C4-2B (cell line): ENCODE measurements around the gene NLGN1.

Source experiments
- H3K27ac ChIP-seq: fragments of 450-650 bp; 2 replicates; pipeline ENCODE4 v1.5.1; 2017
- CTCF ChIP-seq: fragments of 450-650 bp; conservative IDR thresholded peaks from 2 replicates; pipeline ENCODE4 v1.5.1; 2017; ENCODE audit warnings: mild to moderate bottlenecking
- ZFX ChIP-seq: fragments of 450-650 bp; IDR thresholded peaks from 2 replicates; pipeline ENCODE4 v1.6.1; 2017

Gene NLGN1

GRCh38 chr3:174051191-174051590 lies 653.6 kb downstream of the NLGN1 start:
- TF ChIP-seq CTCF (no peak), ZFX (no peak)
- no peak overlapping the region for H3K27ac ChIP-seq

- no peak overlapping the region for H3K27ac ChIP-seq
- TF ChIP-seq ZFX (no peak), CTCF (no peak)
Measured at GRCh38 chr3:174058804-174059203, 661.3 kb downstream of the NLGN1 start.

- TF ChIP-seq CTCF (no peak), ZFX (no peak)
- H3K27ac ChIP-seq, result no peak overlapping the region
Measured at GRCh38 chr3:174060431-174060830, 662.9 kb downstream of the NLGN1 start.

- no peak overlapping the region for H3K27ac ChIP-seq
- TF ChIP-seq CTCF (no peak), ZFX (no peak)
Measured at GRCh38 chr3:174061162-174061561, 663.6 kb downstream of the NLGN1 start.

GRCh38 chr3:174061731-174062130 lies 664.2 kb downstream of the NLGN1 start:
- no peak overlapping the region for H3K27ac ChIP-seq
- TF ChIP-seq ZFX, result no peak
- TF ChIP-seq CTCF, result no peak

GRCh38 chr3:174062923-174063322 lies 665.4 kb downstream of the NLGN1 start:
- H3K27ac ChIP-seq, result no peak overlapping the region
- TF ChIP-seq CTCF, result no peak
- no peak for TF ChIP-seq ZFX

GRCh38 chr3:174068035-174068434 lies 670.5 kb downstream of the NLGN1 start:
- no peak for TF ChIP-seq CTCF
- no peak for TF ChIP-seq ZFX
- no peak overlapping the region for H3K27ac ChIP-seq
